Activated CD4-positive, CD25-positive, alpha-beta regulatory T cell treated with anti-CD3 and anti-CD28 coated beads, Interleukin-2, amount 50 U/mL, for 24 hours (primary cell): ENCODE measurements around the gene PRPF6.

Source experiments
- ATAC-seq, 2 donors: fragments of 150-1000 bp; cut with Tn5 transposase; one replicate each; pipeline ENCODE4 v1.10.0; 2021; ENCODE audit warnings: mild to moderate bottlenecking in 1 of 2, moderate library complexity in 1 of 2

The PRPF6 gene

DNA sequence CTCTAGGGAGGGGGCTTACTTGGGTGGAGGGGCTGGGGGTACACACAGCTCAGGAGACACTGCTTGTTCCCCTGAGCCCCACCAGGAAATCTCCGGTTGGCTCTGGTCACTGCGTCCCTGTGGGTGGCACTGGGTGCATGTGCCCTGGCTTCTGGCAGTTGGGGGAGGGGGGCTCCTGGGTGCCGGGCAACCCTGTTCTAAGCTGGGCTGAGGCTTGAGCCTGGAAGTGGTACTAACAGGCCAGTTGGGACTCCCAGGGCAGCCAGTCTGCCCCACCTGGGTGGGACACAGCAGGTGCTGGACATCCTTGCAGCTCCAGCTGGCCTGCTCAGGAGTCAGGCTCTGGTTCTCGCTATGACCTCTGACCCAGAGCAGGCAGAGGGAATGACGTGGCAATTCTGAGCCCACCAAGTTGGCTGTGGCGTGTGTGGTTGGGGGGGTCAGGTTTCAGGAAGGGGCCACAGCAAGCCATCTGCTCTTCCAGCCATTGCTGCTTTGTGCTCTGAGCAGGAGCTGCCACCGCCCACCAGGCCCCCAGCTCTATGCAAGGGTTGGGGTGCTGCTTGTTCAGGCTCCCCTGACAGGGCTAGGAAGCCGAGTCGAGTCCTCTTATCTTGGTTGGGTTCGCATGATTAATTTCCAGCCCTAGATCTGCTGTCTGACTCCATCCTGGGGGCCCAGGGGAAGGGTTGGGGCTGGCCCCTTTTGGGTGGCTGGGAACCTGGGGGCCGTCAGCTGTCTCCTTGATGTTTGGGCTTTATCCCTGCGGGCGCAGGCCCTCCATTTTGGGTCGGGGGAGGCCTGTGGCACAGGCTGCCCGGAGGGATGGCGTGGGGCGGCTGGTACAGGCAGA, 55.6 kb downstream of the PRPF6 start:
- ATAC-seq = no peak

DNA sequence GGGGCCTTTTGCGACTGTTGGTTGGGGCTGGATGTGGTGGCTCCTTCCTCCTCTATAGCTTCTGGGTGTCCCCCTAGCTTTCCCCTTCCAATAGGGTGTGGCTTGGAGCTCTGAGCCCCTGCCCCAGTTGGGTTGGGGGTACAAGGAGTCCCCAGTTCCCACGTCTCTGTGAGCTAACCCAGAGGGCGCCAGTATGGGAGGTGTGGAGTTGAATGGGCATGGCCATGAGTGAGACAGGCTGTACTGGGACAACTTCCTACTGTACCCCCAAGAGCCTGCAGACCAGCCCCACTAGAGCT, 56.2 kb downstream of the PRPF6 start:
- ATAC-seq = no peak

DNA sequence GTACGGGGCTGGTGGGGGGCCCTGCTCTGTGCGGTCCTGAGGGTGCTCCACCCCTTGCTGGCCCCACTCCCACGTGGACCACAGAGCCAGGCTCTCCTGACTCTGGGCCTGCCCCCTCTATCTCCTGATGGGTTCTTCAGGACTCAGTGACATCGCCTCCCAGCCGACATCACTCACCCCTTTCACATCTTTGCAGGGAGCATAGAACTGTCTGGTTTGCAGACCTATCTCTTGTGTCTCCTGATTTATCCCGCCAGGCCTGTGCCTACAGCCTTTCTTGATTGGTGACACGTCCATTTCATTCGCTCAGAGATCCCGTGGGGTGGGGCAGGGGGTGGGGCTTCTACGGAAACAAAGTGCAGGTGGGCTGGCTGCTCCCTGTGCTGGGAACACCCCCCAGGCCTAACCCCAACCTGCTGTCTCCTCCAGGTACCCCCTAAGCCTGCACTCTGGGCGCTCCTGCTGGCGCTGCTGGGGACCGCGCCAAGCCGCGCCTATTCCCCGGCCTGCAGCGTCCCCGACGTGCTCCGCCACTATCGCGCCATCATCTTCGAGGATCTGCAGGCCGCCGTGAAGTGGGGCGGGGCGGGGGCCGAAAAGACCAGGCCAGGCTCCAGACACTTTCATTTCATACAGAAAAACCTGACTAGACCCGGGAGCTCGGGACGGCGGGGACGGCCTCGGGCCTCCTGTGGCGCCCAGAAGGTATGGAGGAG, 56.7 kb downstream of the PRPF6 start:
- no peak for ATAC-seq

GRCh38 chr20:64038224-64038564, 57.3 kb downstream of the PRPF6 start:
- peak; percentile 10 to 11 for ATAC-seq

- peak; percentile 59 to 73 for ATAC-seq
Observed at GRCh38 chr20:64038565-64039292, 57.8 kb downstream of the PRPF6 start.

GRCh38 chr20:64039293-64040160, 58.6 kb downstream of the PRPF6 start:
- no peak for ATAC-seq

GRCh38 chr20:64040231-64041039, 59.5 kb downstream of the PRPF6 start:
- ATAC-seq = no peak

GRCh38 chr20:64041040-64041780, 60.3 kb downstream of the PRPF6 start:
- no peak for ATAC-seq

GRCh38 chr20:64041781-64042053, 60.8 kb downstream of the PRPF6 start:
- no peak for ATAC-seq

GRCh38 chr20:64042054-64042781, 61.3 kb downstream of the PRPF6 start:
- no peak for ATAC-seq

DNA sequence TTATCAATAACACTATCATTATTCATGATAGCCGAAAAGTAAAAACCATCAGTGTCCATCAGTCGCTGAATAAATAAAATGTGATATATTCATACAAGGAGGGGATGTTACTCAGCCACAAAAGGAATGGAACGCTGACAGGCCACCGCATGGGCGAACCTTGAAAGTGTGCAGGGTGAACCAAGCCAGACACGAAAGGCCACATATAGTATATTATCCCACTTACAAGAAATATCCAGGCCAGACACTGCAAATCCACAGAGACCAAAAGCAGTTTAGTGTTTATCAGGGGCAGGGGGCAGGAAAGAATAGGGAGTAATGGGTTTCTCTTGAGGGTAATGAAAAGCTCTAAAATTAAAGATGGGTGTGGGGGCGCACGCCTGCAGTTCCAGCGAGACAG, 62.8 kb downstream of the PRPF6 start:
- ATAC-seq = no peak

DNA sequence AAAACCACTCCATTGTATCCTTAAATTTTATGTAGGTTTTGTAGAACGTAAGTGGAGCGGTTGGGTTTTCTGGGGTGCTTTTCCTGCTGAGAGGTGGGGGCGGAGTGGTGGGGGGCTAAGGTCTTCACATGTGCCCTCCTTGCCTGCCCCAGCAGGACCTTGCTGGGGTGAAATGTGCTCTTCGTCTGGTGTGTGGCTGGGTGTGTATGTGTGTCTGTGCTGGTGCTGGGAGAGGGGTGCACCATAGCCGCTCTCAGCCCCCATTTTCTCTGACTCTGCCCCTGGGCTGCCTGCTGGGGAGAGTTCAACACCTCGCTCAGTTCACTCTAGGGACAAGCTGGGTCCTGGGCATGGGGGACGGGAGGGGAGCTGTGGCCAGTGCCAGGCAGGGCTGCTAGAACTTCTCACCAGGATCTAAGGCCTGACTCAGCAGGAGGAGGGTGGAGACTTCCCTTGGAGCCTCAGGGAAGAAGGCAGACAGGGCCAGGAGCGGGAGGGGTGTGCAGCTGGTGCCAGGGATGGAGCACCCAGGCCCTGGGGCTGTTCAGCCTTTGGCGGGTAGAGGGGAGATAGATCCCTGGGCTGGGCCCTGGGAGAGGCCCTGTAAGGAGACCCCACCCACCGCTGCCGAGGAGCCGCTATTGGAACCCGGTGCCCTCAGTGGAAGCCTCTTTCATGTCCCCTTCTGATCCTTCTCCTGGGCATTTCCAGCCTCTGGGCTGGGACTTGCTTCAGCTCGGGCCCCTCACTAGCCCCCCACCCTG, 63.7 kb downstream of the PRPF6 start:
- no peak for ATAC-seq

DNA sequence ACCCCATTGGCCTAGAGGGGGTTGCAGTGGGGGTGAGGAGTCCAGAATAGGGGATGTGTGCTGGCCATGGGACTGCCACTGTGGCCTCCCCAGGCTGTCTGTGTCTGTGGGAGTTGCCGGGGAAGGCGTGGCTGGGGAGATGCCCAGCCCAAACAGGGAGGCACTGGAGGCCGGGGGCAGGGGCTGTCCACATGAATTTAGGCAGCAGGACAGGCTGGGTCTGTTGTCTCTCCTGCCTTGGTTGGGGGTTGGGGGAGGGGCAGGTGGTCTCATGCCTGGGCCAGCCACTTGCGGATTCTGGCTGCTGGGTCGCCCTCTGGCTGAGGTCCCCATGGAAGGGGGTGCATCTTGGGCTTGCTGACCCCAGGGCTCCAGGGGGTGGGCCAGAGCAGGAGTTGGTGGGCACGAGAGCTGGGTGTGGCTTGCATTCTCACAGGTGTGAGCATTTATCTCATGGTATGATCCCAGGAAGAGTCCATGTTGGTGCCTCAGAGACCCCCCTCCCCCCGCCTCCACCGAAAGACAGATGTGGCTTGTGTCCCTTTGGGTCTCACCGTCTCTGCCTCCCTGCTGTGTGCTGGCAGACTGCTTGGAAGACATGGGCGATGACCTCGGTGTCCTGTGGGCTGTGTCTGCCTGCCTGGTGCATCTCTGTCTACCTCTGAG, 64.5 kb downstream of the PRPF6 start:
- ATAC-seq = no peak

GRCh38 chr20:64047046-64047389, 66.1 kb downstream of the PRPF6 start:
- no peak for ATAC-seq

GRCh38 chr20:64047968-64048401, 67.1 kb downstream of the PRPF6 start:
- no peak for ATAC-seq

GRCh38 chr20:64048402-64049044, 67.6 kb downstream of the PRPF6 start:
- no peak for ATAC-seq

DNA sequence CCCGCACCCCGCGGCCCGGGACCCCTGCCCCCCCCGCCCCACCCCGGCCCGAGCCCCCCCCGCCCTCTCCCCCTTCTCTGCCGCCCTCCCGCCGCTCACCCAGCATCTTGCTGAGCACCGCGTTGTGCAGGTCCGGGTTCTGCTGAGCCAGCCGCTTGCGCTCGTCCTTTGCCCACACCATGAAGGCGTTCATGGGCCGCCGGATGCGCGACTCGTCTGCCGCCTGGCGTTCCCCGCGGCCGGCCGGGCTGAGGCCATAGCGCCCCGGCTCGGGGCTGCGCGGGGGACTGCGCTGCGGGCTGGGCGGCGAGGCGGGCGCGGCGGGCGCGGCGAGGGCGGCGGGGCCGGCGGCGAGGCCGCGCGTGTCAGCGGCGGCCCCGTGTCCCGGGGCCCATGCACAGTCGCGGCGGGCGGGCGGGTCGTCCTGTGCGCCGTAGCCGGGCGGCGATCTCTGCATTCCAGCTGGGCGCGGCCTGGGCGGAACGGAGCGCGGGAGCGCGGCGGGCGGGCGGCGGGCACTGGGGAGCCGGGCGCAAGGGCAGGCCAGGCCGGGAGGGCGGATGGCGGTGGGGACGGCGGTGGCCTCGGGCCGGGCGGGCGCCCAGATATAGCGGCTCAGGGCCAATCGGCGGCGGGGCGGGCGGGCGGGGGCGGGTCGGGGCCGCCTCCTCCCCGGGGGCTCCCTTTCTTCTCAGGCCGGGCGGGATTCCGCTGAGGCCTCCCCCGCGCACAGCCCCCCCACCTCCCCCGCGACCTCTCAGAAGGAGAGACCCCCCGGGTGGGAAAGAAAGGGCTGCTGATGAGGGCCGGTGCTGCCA, 68.3 kb downstream of the PRPF6 start, which contains the start of gene SOX18:
Gene SOX18 (minus strand): TSS at position 580 of the 818 bp plus-strand sequence. CDS start 123 bp downstream, at position 457.
- peak; percentile 17 to 53 for ATAC-seq

DNA sequence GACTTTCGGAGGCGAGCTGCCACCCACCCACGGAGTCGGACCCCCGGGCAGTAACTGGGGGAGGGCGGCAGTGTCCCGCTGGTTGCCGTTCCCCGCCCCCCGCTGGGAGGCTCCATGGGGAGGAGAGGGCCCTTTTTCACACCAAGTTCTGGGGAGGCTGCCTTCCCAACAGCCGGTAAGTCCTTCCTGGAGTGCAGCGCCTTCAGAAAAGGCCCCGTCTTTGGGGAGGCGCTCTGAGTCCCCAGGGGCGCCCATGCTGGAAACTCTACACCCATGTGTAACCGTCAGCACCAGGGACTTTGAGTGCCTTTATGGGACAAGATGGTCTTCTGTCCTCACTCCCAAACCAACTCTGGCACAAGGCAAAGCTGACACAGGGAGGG, 68.9 kb downstream of the PRPF6 start:
- ATAC-seq = no peak
